ENCODE measurements around the gene CCDC33.

DNA sequence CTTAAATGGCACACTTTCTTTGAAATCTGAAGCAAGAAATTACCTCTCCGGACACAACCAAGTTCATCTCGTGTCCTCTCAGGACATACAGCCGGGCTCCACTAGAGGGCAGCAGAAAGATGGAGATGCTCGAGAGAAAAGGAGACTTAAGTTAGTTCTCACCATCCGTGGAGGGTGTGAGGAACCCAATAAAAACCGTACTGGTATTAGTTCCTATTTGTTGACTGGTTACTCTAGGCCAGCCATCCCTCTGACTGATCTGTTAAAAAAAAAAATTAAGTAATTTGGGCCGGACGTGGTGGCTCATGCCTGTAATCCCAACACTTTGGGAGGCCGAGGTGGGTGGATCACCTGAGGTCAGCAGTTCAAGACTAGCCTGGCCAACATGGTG is 139.2 kb downstream of the CCDC33 start:
- TF ChIP-seq, protein P1, sequence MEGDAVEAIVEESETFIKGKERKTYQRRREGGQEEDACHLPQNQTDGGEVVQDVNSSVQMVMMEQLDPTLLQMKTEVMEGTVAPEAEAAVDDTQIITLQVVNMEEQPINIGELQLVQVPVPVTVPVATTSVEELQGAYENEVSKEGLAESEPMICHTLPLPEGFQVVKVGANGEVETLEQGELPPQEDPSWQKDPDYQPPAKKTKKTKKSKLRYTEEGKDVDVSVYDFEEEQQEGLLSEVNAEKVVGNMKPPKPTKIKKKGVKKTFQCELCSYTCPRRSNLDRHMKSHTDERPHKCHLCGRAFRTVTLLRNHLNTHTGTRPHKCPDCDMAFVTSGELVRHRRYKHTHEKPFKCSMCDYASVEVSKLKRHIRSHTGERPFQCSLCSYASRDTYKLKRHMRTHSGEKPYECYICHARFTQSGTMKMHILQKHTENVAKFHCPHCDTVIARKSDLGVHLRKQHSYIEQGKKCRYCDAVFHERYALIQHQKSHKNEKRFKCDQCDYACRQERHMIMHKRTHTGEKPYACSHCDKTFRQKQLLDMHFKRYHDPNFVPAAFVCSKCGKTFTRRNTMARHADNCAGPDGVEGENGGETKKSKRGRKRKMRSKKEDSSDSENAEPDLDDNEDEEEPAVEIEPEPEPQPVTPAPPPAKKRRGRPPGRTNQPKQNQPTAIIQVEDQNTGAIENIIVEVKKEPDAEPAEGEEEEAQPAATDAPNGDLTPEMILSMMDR (IDR thresholded peaks at IDR 0.05) = peak; percentile 79
- no peak for TF ChIP-seq EZH2 (IDR thresholded peaks at IDR 0.05; ENCODE audit: borderline replicate concordance, insufficient read depth, low read depth, low read length, poor library complexity, severe bottlenecking)
